ENCODE data around the gene SYT9.

The SYT9 gene

GRCh38 chr11:7436657-7437056 is 185.0 kb downstream of the SYT9 start:
- Histone ChIP-seq H3K4me1 (ENCODE audit: control insufficient read depth, insufficient read depth, low read length) (no peaks in the 10 kb centered on the region), H3K36me3 (ENCODE audit: control insufficient read depth in 2 of 2, insufficient read depth in 1 of 2, low read length in 2 of 2) (peaks cover 0 to 5% of the 10 kb centered on the region in 2 experiments; a peak in 1 of 3 replicates), H3K9me3 (ENCODE audit: control insufficient read depth, insufficient read depth, low read depth, low read length) (no peaks in the 10 kb centered on the region), H3K4me3 (ENCODE audit: low read depth, low read length) (no peak overlapping the region), H3K27ac (ENCODE audit: extremely low read depth, low read depth, low read length) (no peak overlapping the region)
- ChIA-PET POLR2A (no interaction called here), CTCF (interaction anchor here (0.9 to 1.8 kb wide), 4 partner anchors 84 to 293 kb away, joined by 3 to 8 read pairs (median 4); no protein-coding TSS in a partner anchor)
- TF ChIP-seq ZNF571 (tag by site-specific recombination; IDR thresholded peaks at IDR 0.05) = no peak
- TF ChIP-seq ZNF133 (tag by site-specific recombination; IDR thresholded peaks at IDR 0.05) = 0 out of 2 replicates have a peak, but pooled peaks have one; percentile 40

DNA sequence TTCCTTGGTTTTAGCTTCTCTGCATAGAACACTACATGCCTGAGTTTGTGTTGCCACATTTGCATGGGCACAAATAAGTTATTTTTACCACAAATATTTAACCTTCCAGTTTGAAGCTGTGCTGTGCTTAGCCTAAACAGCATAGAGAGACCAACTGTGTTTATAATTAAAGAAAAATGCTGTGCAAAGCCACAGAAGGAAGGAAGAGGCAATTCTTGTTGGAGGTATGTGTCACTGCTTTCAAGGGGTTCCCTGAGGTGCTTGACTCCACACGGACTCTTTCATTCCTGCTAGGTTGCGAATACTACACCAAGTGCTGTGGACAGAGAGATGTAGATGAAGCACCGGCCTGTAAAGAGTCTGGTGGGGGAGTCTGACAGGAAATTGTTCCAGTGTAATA is 186.0 kb downstream of the SYT9 start:
- H3K4me1 ChIP-seq (ENCODE audit: control insufficient read depth, insufficient read depth, low read length) = no peaks in the 10 kb centered on the region
- CTCF ChIA-PET = interaction anchor here (1.8 kb wide), 1 partner anchor 294 kb away, joined by 8 read pairs; no protein-coding TSS in a partner anchor
- no peak overlapping the region for H3K27ac ChIP-seq (ENCODE audit: extremely low read depth, low read depth, low read length)
- no peaks in the 10 kb centered on the region for H3K9me3 ChIP-seq (ENCODE audit: control insufficient read depth, insufficient read depth, low read depth, low read length)
- no peak overlapping the region for H3K4me3 ChIP-seq (ENCODE audit: low read depth, low read length)
- peaks cover 0 to 5% of the 10 kb centered on the region in 2 experiments; a peak in 1 of 3 replicates for H3K36me3 ChIP-seq (ENCODE audit: control insufficient read depth in 2 of 2, insufficient read depth in 1 of 2, low read length in 2 of 2)
- POLR2A ChIA-PET = no interaction called here
- no peak for TF ChIP-seq ZNF223 (tag by site-specific recombination; IDR thresholded peaks at IDR 0.05)
- no peak for TF ChIP-seq ZNF785 (tag by site-specific recombination; IDR thresholded peaks at IDR 0.05)
- TF ChIP-seq ZNF548 (tag by site-specific recombination; IDR thresholded peaks at IDR 0.05) = no peak
- no peak for TF ChIP-seq ZNF596 (tag by site-specific recombination; IDR thresholded peaks at IDR 0.05)
- no peak for TF ChIP-seq ZNF549 (tag by site-specific recombination; IDR thresholded peaks at IDR 0.05)
- TF ChIP-seq ZNF561 (tag by site-specific recombination; IDR thresholded peaks at IDR 0.05; ENCODE audit: borderline replicate concordance) = no peak
- no peak for TF ChIP-seq ZBTB11 (tag by site-specific recombination; conservative IDR thresholded peaks at IDR 0.05; ENCODE audit: low read depth)
- TF ChIP-seq KLF1 (tag by site-specific recombination; IDR thresholded peaks at IDR 0.05) = no peak
- no peak for TF ChIP-seq SP7 (tag by site-specific recombination; IDR thresholded peaks at IDR 0.05)
- TF ChIP-seq, protein P1, sequence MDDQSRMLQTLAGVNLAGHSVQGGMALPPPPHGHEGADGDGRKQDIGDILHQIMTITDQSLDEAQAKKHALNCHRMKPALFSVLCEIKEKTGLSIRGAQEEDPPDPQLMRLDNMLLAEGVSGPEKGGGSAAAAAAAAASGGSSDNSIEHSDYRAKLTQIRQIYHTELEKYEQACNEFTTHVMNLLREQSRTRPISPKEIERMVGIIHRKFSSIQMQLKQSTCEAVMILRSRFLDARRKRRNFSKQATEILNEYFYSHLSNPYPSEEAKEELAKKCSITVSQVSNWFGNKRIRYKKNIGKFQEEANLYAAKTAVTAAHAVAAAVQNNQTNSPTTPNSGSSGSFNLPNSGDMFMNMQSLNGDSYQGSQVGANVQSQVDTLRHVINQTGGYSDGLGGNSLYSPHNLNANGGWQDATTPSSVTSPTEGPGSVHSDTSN (CRISPR knock-in tag; IDR thresholded peaks at IDR 0.05) = no peak
- TF ChIP-seq ZNF518A (tag by site-specific recombination; conservative IDR thresholded peaks at IDR 0.05; ENCODE audit: low read depth) = no peak
- TF ChIP-seq KLF8 (tag by site-specific recombination; IDR thresholded peaks at IDR 0.05) = no peak
- no peak for TF ChIP-seq ZNF521 (tag by site-specific recombination; IDR thresholded peaks at IDR 0.05)
- TF ChIP-seq ZNF16 (tag by site-specific recombination; IDR thresholded peaks at IDR 0.05; ENCODE audit: low read depth) = no peak
- TF ChIP-seq ZNF555 (tag by site-specific recombination; conservative IDR thresholded peaks at IDR 0.05) = no peak
- no peak for TF ChIP-seq ZNF529 (tag by site-specific recombination; IDR thresholded peaks at IDR 0.05; ENCODE audit: insufficient replicate concordance)
- no peak for TF ChIP-seq ZNF658 (tag by site-specific recombination; IDR thresholded peaks at IDR 0.05)
- TF ChIP-seq ZNF10 (tag by site-specific recombination; IDR thresholded peaks at IDR 0.05) = no peak
- TF ChIP-seq ZNF19 (tag by site-specific recombination; IDR thresholded peaks at IDR 0.05; ENCODE audit: low read depth) = no peak
- TF ChIP-seq ZNF239 (tag by site-specific recombination; IDR thresholded peaks at IDR 0.05) = no peak
